NCI-H226 (cell line): ENCODE data around the gene ACSS1.
"Not testable (repeated sequence)": the region's sequence is repeated elsewhere in the genome, so short reads cannot be mapped to it uniquely, and the experiment has no call there.

Source experiments
- DNase-seq: peaks from one replicate; pipeline ENCODE4 v3.0.0-alpha.2; 2015

The ACSS1 gene

DNA sequence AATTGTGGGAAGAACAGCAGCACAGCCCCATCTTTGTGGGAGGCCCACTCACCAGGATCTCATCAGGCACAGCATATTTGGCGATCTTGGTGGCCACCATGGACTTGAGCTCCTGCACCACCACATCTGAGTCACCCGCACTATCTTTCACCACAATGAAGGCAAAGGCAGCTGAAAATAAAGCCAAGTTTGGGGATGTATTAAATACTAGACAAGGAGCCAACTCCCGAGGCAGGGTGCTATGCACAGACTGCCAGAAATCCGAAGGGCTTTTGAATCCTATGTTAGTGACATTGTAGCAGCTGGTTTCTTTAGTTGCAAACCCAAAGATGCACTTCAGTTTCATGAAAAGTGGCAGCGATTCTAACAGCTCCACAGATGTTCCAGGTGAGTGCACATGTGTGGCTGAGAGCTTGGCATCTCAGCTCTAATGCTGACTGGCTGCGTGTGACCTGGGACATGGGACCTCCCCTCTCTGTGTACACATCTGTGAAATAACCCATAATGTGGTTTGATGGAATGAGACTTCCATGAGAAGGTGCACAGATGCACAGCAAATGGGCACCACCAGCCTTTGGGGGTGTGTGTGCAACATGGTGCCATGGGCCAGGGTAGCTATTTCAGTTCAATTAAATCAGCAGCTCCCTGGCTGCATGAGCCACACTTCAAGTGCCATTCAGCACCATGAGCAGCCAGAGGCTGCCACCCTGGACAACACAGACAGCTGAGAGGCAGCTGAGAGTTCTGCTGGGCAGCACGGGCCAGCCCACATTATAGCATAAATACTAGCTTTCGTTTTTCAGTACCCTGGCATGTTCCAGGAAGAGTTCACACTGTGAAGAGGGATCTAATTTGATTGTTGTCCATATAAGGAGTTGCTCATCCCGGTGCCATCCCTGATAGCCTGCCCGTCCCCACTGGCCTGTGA is 48.5 kb downstream of the ACSS1 start:
- DNase-seq = no peak

DNA sequence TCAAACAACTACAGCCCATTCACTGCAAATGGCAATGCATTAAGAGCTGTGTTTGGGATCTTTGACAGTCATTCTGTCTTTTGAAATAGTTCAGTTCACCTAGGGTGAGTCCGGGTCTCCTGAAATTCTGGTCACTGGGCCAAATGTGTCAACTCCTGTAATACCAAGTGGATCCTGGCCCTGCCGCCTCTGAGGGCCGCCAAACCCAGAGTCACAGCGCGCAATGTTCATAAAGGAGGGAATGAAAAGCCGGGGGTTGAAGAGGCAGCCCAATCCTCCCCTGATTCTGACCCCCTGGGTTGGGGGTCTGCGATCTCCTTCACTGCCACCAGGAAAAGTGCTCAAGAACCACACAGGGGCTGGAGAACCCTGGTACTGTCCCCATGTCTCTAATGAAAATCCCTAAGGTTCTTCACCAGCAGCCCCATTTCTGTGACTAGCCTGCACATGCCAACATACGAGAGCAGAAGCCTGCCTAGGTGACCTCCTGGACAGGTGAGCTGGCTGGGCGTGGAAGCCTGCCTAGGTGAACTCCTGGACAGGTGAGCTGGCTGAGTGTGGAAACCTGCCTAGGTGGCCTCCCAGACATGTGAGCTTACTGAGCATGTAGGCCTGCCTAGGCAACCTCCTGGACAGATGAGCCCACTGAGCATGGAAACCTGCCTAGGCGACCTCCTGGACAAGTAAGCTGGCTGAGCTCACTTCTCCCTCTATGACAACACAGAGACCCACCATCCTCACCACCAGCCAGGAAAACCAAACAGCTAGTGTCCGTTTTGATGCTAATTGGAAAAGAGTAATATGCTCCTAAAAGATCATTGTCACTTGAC is 49.3 kb downstream of the ACSS1 start:
- no peak for DNase-seq

DNA sequence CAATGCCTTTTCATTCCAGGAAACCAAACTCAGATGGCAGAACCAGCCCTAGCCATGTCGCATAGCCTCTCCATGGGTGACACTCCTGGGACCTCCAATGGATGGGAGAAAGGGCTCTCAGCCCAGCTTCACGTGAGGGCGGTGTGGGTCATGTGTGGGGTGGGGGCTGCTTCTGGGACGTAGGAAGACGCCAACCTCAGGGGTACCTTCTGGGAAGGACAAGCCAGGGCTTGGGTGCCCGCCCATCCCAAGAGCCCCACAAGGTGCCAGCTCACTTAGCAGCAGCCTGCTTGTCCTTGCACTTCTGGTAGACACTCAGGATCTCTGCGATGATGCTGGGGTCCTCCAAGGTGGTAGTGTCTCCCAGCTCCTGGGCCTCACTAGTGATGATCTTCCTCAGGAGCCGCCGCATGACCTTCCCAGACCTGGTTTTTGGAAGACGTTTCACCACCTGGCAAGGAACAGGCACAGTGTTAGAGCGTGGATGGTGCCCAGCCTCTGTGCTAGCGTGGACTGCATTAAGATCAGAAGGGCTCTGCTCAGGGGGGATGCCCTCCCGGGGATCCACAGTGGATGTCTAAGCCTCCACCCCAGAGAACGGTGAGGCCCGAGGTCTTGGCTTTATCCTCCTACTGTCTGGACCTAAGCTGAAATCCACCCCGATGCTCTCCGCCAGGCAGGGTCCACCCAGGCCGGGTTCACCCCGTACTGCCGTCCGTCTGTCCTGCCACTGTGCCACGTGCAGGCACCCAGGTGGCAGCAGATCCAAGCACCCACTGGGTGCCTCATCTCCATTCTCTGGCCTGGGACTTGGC is 50.2 kb downstream of the ACSS1 start:
- DNase-seq = no peak

DNA sequence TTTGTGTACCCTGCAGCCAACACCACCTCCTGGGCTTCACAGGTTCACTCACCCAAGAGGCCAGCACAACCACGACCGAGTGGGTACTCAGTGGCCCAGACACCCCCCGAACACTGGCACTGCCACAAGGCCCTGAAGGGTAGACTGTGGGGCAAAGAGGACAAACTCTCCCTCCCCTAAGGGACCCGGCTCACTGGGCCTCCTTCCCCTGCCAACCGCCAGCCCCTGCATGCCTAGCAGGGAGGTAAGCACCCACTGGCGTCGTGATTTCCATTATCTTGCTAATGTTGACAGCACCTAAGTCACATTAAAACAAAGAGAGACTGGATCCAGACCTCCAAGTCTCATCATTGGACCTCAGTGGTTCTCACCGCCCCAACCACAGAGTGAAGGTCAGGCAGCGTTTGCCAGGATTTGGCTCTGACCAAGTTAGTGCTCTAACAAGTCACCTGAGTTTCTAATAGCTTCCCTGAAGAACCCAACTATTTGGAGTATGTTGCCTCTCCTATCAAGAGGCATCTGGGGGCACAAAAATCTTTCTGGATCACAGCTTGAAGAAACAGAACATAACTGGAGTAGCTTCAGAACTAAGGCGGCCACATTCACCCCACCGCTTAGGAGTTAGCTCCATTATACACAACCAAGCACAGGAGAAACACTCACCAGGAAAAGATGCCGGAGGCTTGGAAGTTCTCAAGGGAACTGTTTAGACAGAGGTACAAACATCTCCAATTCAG is 51.3 kb downstream of the ACSS1 start:
- DNase-seq = no peak

DNA sequence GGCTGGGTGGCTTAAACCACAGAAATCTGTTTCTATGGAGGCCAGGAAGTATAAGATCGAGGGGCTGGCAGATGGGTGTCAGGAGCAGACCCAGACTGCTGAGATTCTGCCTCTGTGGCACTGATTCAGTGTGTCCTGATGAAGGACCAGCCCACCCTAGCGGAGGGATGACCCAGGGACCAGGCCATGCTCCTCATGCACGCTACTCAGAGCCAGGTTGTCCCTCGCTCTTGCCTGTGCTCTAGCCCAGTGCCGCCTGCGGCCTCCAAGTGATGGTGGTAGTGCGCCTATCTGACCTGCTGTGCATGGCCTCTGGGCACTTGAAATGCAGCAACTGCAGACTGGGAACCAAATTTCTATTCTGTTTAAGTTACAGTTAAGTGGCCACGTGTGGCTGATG is 52.3 kb downstream of the ACSS1 start:
- DNase-seq = no peak

DNA sequence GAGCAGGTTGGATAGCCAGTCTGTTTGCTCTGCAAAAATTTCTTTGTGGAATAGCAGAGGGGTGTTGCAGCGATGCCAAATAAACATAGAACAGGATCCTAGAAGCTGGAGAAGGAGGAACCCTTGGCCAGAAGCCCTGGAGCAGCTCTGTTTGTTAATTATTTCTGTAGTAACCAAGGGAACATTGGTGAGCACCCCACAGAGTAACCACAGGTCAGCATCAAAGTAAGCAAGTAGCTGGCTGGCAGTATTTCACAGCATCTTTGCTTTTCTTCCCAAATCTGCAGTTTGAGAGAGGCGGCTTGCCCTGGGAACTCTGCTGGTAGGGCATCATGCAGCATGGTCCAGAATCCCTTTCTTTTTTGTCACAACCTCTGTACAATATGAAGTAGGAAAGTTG is 52.7 kb downstream of the ACSS1 start:
- no peak for DNase-seq

DNA sequence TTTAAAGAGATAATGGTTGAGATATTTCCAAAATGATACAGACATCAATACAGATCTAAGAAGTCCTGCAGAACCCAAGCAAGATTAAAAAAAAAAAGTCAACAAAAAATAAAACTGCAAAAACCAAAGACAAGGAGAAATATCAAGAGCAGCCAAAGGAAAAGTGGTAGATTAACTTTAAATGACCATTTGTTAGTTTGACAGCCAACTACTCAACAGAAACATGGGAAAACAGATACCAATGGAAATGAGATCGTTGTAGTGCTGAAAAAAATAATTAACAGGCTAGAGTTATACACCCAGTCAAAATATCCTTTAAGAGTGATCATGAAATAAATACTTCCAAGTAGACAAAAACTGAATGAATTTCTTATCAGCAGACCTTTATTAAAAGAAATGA is 54.9 kb downstream of the ACSS1 start:
- no peak for DNase-seq

DNA sequence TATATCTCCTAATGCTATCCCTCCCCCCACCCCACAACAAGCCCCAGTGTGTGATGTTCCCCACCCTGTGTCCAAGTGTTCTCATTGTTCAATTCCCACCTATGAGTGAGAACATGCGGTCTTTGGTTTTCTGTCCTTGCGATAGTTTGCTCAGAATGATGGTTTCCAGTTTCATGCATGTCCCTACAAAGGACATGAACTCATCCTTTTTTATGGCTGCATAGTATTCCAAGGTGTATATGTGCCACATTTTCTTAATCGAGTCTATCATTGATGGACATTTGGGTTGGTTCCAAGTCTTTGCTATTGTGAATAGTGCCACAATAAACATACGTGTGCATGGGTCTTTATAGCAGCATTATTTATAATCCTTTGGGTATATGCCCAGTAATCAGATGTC is 56.6 kb downstream of the ACSS1 start:
- not testable (repeated sequence) for DNase-seq

DNA sequence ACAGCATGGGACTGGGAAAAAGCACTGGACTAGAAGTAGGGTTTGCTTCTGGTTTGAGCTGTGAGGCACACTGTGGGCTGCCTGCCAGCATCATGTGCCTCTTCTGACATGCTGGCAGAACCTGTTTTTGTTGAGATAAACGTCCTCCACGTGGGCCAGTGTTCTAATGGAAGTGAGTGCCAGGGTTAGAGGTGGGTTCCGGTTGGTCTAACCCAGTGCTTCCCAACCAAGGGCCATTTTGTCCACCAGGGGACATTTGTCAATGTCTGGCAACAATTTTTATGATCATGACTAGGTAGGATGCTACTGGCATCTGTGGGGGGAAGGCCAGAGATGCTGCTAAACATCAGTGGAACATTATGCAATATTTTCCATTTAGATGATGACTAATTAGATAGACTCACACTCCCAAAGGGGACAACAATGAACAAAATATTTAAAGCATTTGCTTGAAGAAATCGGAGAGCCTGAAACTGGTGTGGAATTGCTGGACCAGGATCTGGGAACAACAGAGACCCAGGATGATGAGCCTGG is 57.6 kb downstream of the ACSS1 start:
- DNase-seq = peak; percentile 81

DNA sequence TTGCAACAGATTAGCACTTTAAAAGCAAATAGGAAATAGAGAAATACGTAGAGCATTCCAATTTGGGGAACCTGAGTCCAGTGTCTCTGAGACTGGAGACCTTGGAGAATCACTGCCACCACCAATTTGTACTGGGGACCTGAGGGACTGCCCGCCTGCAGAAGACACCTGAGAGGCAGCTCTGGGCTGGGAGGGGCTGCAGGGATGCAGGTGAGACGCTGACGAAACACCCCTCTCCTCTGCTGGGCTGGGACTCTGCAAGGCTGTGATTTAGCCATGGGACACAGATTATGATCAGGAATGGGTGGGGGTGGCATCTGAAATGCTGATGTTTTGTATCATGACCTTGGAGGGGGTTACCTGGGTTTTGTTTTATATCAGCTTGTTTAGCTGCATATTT is 58.4 kb downstream of the ACSS1 start:
- no peak for DNase-seq

DNA sequence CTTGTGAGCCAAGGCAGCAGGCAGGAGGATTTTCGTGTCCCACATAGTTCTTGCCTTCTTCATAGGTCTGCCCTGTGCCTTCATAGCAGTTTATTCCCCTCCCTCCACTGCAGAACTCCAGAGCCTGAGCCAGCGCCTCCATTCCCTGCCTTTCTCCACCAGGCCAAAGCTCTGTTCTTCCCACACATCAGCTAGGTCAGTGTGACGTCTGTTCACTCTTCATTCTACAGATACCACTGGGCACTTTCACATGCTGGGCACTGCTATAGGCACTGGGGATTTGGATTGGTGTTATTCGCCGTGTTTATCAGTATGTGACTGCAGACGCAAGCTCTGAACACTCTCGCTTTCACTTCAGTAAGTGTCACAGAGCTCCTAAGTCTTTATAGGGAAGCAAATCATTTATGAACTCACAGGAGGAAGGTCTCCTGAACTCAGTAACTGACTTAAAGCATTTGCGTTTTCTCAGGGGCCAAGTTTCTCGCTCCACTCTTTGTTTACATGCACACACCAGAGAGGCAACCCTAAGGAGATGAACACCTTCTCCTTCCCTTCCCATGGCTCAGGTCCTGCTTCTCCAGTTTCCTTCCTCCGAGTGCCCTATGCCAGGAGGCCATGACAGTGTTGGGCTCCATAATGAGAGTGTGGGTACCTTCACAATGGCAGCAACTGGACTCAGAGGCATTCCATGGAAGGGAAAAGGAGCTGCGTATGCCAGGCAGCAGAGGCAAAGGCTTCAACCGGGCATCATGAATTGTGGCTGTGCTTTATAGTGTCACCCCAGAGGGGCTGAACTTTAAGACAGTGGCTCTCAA is 59.1 kb downstream of the ACSS1 start:
- DNase-seq = no peak

DNA sequence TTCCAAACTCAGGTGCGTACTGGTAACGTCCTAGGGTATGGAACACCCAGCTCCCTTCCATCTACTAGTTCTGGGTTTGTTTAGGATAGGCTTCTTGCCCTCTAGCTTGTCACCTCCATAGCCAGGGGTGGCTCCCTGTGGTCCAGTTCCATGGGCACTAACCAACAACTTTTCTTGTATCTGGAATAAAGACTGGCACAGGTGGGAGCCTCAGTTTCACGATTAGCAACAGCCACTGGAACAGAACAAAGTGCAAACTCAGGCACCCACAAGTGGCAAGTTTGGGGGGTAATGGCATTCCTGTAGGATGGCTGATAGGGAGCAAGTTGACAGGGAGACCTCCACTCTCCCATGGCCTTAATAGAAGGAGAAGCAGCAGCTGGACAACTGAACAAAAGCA is 59.8 kb downstream of the ACSS1 start:
- no peak for DNase-seq

DNA sequence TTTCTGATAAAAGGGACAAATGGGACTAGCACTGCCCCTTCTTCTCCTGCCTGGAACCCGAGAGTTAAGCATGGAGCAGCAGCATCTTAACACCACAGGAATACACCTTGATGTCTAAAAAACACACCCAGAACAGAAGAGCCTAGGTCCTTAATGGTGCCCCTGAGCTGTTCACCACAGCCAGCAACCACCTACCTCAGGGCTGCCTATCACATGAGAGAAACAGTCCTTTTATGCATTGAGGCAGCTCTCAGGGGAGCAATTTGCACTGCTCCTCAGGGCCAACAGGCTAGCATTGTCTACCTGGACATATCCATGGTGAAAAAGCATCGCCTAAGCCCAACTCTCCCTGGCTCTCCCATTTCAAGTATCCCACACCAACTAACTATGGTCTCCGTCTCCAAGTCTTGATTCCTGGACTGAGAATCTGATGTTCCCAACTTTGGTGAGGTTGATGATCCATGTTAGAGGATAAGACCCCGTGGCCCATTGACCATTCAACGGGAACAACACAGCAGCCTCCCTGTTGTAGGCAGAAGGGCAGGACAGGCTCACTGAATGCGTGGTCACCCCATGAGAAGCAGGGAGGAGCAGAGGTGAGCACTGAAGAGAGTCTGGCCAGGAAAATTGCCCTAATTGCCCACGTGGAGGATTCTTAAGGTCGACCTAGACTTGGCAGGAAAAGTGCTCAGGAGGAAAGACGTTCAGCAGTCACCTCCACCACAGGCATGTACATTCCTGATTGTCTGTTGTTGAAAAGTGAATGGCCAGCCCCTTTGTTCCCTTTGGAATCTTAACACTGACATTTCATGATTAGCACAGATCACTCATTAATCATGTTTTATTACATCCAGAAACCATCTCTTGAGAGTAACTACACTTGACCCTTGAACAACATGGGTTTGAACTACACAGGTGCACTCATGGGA is 61.2 kb downstream of the ACSS1 start:
- DNase-seq = no peak

DNA sequence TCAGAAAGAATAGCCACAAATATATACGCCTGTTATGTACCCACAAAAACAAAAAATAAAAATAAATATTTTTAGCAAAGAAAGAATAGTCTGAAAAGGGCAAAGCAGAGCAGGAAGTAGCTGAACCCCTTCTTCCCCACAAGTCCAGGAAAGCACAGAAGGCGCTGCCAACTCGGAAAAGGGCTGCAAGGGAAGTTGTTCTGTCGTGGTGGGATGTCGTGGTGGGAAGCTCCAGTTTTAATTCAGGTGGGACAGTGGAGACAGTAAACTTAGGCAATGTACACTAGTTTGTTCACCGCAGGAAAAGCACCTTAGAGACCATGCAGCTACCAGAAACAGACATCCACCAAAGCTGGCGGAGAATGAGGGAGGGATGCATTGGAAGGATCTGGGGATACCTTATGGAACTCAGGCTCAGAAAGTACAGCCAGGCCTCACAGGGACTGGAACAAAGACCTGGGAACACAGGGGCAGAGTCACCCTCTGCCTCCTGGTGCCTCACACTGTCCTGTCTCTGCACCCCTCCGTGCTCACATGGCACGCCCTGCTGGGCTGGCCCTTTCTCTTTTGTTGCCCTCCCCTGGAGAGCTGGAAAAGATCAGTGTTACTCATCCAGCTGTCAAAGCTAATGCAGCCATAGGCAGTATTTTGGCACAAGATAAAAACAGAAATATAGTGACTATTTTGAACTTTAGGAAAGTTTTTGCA is 62.0 kb downstream of the ACSS1 start:
- peak; percentile 35 for DNase-seq

DNA sequence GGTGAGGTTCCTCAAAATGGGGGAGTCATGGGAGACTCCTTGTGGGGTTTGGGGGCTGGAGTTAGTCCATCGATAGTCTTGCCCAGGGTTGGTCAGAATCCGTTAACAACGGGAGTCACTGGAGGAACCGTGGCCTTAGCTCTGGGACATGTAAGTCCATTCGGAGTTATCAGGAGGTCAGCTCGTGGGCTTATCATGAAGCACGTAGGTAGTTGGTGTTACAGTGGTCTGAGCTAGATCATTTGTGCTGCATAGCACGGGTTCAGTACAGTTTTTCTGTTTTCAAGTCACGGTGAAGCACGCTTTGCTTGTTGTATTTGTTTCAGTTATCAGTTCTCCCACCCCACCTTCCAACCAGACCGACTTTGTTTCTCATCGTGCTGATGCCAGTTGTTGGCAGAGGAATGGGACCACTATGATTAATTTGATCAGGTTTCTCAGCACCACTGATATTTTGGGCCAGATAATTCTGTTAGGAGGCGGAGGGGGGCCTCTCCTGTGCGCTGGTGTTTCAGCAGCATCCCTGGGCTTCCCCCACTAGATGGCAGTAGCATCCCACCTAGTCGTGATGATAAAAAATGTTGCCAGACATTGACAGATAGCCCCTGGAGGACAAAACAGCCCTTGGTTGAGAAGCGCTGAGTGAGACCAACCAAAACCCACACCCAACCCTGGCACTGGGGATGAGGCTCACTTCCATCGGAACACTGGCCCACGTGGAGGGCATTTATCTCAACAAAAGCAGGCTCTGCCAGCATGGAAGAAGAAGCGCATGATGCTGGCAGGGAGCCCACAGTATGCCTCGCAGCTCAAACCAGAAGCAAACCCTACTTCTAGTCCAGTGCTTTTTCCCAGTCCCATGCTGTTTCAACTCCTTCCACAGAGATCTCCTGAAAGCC is 63.2 kb downstream of the ACSS1 start:
- peak; percentile 43 for DNase-seq

DNA sequence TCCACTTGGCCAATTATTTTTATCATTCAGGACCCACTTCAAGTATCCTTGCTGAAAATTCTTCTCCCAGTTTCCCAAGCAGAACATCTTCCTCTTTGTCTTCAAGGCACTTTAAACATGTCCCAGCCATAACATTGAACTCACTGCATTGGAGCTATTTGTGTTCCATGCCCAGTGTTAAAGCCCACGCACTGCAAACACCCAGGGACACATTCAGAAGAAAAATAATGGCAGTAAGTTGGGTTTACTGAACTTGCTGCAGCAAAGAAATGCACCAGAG is 63.8 kb downstream of the ACSS1 start:
- no peak for DNase-seq

DNA sequence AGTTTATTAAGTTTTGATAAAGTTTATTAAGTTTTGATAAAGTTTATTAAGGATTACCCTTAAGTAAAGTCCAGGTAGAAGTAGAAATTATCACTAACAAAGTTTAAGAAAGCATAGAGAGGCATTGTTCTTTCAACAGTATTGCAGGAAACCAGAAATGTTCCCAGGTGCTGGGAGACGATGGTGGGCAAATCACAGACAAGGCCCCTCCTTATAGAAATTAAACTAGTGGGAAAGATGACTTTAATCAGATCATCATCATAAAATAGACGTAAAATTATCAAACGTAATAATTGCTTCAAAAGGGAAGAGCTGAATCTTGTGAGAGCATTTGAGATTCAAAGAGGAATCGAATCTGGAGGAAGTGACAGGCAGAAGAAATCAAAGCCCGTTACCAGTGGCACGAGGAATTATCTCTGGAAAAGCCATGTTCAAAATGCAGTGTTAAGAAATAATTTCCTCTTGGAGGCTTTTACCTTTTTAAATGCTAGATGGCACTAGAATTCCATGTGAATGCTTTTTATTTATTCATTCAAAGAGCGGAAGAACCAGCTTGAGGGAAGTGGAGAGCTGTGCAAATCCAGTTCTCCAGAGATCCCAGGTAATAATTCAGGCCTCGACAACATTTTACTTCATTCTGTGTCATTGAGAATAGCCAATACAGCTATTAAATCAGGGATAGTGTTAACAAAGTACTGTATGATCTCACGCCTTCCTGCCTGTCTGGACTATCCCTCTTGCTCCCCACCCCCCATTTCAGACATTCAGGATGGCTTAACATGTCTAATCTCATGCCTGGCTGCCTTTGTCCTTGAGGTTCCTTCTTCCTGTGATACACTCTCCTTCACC is 64.4 kb downstream of the ACSS1 start:
- DNase-seq = peak; percentile 32
